SK-N-MC (cell line): ENCODE measurements around the gene EFS.

Experiments
- EZH2 ChIP-seq: fragments of 200-600 bp; sonication (generic); IDR thresholded peaks from one replicate; pipeline ENCODE4 v1.6.1; 2017; ENCODE audit warnings: antibody characterized with exemption
- POLR2AphosphoS5 ChIP-seq: IDR thresholded peaks from 2 replicates; pipeline ENCODE4 v1.6.1; 2012; ENCODE audit warnings: mild to moderate bottlenecking, low read depth, low read length, borderline replicate concordance

DNA sequence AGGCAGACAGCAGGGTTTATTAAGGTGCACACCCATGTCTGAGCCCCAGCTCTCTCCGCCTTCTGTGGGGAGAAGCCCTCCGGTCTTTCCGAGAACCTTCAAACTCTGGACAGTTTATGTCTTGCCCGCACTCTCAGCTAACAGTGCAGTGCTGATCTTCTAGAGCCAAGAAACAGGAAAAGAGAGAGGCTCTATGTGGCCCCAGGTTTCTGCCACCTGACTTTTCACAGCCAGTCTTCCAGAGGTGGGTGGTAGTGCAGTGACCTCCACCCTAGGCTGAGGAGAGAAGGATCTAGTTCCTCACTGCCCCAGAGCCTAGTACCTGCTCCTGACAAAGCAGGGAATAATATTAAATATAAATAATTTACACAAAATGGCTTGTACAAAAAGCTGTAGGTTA is 8.3 kb downstream of the EFS start:
- TF ChIP-seq EZH2 = no peak
- no peak for TF ChIP-seq POLR2AphosphoS5
